Esophagus squamous epithelium (tissue), 5 donors: ENCODE results near the gene CECR2. TPM values are rescaled to one million over a fixed set of nuclear protein-coding genes. Genes with fewer than 3 reads are reported as not detected.
"Not testable (repeated sequence)": the region's sequence is repeated elsewhere in the genome, so short reads cannot be mapped to it uniquely, and the experiment has no call there.

Experiments used
- DNase-seq: peaks from one replicate; lab custom pipeline; 2025; lab: John Stamatoyannopoulos, UW
- H3K27ac ChIP-seq, 4 donors: fragments of 200-600 bp; sonication (generic); one replicate each; pipeline ENCODE4 v1.5.1; 2016 to 2019; ENCODE audit warnings: mild to moderate bottlenecking in 1 of 4
- H3K27me3 ChIP-seq, 4 donors: fragments of 200-600 bp; sonication (generic); 1 replicate in 3 of 4; 2 replicates in 1 of 4; pipeline versions ENCODE4 v1.5.1 to v1.6.0; 2017 to 2021; ENCODE audit warnings: antibody characterized with exemption in 1 of 4
- H3K36me3 ChIP-seq, 3 donors: fragments of 200-600 bp; sonication (generic); one replicate each; pipeline ENCODE4 v1.5.1; 2016 to 2019
- H3K4me1 ChIP-seq, 3 donors: fragments of 200-600 bp; sonication (generic); one replicate each; pipeline ENCODE4 v1.5.1; 2017 to 2019
- H3K4me3 ChIP-seq, 4 donors: fragments of 200-600 bp; sonication (generic); 1 replicate in 3 of 4; 2 replicates in 1 of 4; pipeline ENCODE4 v1.5.1; 2016 to 2019; ENCODE audit warnings: mild to moderate bottlenecking in 2 of 4, moderate library complexity in 1 of 4
- H3K9me3 ChIP-seq, 3 donors: fragments of 200-600 bp; sonication (generic); one replicate each; pipeline ENCODE4 v1.5.1; 2016 to 2019
- CTCF ChIP-seq, 6 experiments: fragments of 450-650 bp in 4 of 6; fragments of 200-600 bp in 2 of 6; sonication (generic) in 2 of 6; IDR thresholded peaks; one replicate each; pipeline ENCODE4 v1.5.1; 2016 to 2019; ENCODE audit warnings: antibody characterized with exemption in 6 of 6, mild to moderate bottlenecking in 4 of 6, moderate library complexity in 4 of 6
- POLR2A ChIP-seq, 4 donors: fragments of 450-650 bp; IDR thresholded peaks; one replicate each; pipeline ENCODE4 v1.6.1; 2017; ENCODE audit warnings: antibody characterized with exemption in 4 of 4, mild to moderate bottlenecking in 4 of 4, moderate library complexity in 3 of 4
- WGBS, 2 donors: methylation state at CpG; one replicate each; pipeline ENCODE4 v1.1.5; 2018; 5-methylcytosine and 5-hydroxymethylcytosine counted together
- intact Hi-C: fragments of 100-400 bp; cut with DNase I; formaldehyde crosslinking; loops from one replicate; pipeline ENCODE4 v1.15.0; 2022
- total RNA-seq, 4 donors: library from RNA; depleted of rRNA; stranded (reverse); fragments of >200 nt; gene quantifications; one replicate each; pipeline ENCODE4 v1.1.0, GENCODE V29; 2016
- donor health status: DM: yes; HTN: yes; CAD: no.

Gene CECR2
- total RNA-seq, 4 donors from 2014 or later, result 0.13 to 0.57 (median 0.26) TPM

GRCh38 chr22:17563936-17564391, 194.7 kb downstream of the CECR2 start:
- H3K36me3 ChIP-seq, result no peaks in the 10 kb centered on the region
- intact Hi-C loops, result no loop called here
- peaks cover 0 to 8% (median 0%) of the 10 kb centered on the region in 3 donors for H3K4me1 ChIP-seq
- H3K4me3 ChIP-seq, result no peak overlapping the region
- H3K27ac ChIP-seq, result peak overlapping the region in 3 of 4 donors; percentile 47 to 70 (median 55)
- peaks cover 0 to 46% (median 0%) of the 10 kb centered on the region in 4 donors for H3K27me3 ChIP-seq
- WGBS, 2 donors, result 81 to 83% methylated on average over 10 to 11 of the region's 11 CpGs
- TF ChIP-seq CTCF (IDR thresholded peaks at IDR 0.05) (no peak), POLR2A (IDR thresholded peaks at IDR 0.05) (no peak)
- H3K9me3 ChIP-seq, result no peaks in the 10 kb centered on the region
- DNase-seq, result no peak

GRCh38 chr22:17566016-17566687, 196.9 kb downstream of the CECR2 start:
- intact Hi-C loops, DNase-seq, H3K9me3 ChIP-seq, H3K27ac ChIP-seq, H3K4me3 ChIP-seq, H3K36me3 ChIP-seq: not testable (repeated sequence)
- 77 to 87% methylated on average over 16 to 18 of the region's 19 CpGs for WGBS, 2 donors
- H3K27me3 ChIP-seq, result peaks cover 0 to 47% (median 0%) of the 10 kb centered on the region in 4 donors
- H3K4me1 ChIP-seq, result peaks cover 0 to 27% (median 8%) of the 10 kb centered on the region in 3 donors

GRCh38 chr22:17566776-17567175, 197.5 kb downstream of the CECR2 start:
- 63 to 76% methylated on average over 8 to 9 of the region's 10 CpGs for WGBS, 2 donors
- TF ChIP-seq CTCF (IDR thresholded peaks at IDR 0.05) (no peak), POLR2A (IDR thresholded peaks at IDR 0.05) (no peak)
- Histone ChIP-seq H3K27ac (no peak overlapping the region), H3K27me3 (peaks cover 0 to 53% (median 0%) of the 10 kb centered on the region in 4 donors), H3K4me1 (peaks cover 0 to 34% (median 13%) of the 10 kb centered on the region in 3 donors), H3K4me3 (no peak overlapping the region), H3K9me3 (no peaks in the 10 kb centered on the region), H3K36me3 (no peaks in the 10 kb centered on the region)
- DNase-seq, result no peak
- intact Hi-C loops, result no loop called here

- Histone ChIP-seq H3K27ac (peak overlapping the region; percentile 58 to 92 (median 82)), H3K36me3 (no peaks in the 10 kb centered on the region), H3K9me3 (no peaks in the 10 kb centered on the region), H3K4me1 (peaks cover 0 to 32% (median 15%) of the 10 kb centered on the region in 3 donors), H3K4me3 (peak overlapping the region in 1 of 4 donors; percentile 50), H3K27me3 (peaks cover 0 to 57% (median 0%) of the 10 kb centered on the region in 4 donors)
- TF ChIP-seq POLR2A (IDR thresholded peaks at IDR 0.05) (no peak), CTCF (IDR thresholded peaks at IDR 0.05) (no peak)
- no peak for DNase-seq
- 65 to 69% methylated on average over 3 to 8 of the region's 8 CpGs for WGBS, 2 donors
- intact Hi-C loops, result loop anchor here (10.0 kb wide), 1 partner anchor 55 kb away; the partner anchor contains the start of gene ATP6V1E1
Observed at GRCh38 chr22:17569971-17570511, 200.8 kb downstream of the CECR2 start.

GRCh38 chr22:17570851-17571631, 201.8 kb downstream of the CECR2 start:
- intact Hi-C loops, result loop anchor here (10.0 kb wide), 1 partner anchor 54 kb away; the partner anchor contains the start of gene ATP6V1E1
- Histone ChIP-seq H3K4me1 (peaks cover 0 to 39% (median 15%) of the 10 kb centered on the region in 3 donors), H3K9me3 (no peaks in the 10 kb centered on the region), H3K27me3 (peaks cover 0 to 63% (median 0%) of the 10 kb centered on the region in 4 donors), H3K27ac (peak overlapping the region; percentile 64 to 92 (median 82)), H3K36me3 (no peaks in the 10 kb centered on the region), H3K4me3 (peak overlapping the region in 3 of 4 donors; percentile 18 to 50 (median 31))
- TF ChIP-seq POLR2A (IDR thresholded peaks at IDR 0.05) (peak in 2 of 4 donors; percentile 11 to 34), CTCF (IDR thresholded peaks at IDR 0.05) (no peak)
- WGBS, 2 donors, result 24 to 29% methylated on average over 19 to 20 of the region's 21 CpGs
- no peak for DNase-seq
